Testis (tissue), 2 donors: ENCODE data around the gene BBS1.
A peak's percentile ranks its signal among the peaks of the same experiment; 100 is the strongest.

Experiments used
- POLR2A ChIP-seq: fragments of 450-650 bp; IDR thresholded peaks from one replicate; pipeline ENCODE4 v1.6.1; 2017; ENCODE audit warnings: antibody characterized with exemption, mild to moderate bottlenecking, moderate library complexity
- TF ChIP-seq, protein P1 (sequence below), 3 experiments: fragments of 450-650 bp in 2 of 3; fragments of 200-600 bp in 1 of 3; sonication (generic) in 1 of 3; IDR thresholded peaks; one replicate each; pipeline ENCODE4 v1.5.1; 2016 to 2019; ENCODE audit warnings: antibody characterized with exemption in 3 of 3, mild to moderate bottlenecking in 2 of 3, moderate library complexity in 1 of 3

DNA sequence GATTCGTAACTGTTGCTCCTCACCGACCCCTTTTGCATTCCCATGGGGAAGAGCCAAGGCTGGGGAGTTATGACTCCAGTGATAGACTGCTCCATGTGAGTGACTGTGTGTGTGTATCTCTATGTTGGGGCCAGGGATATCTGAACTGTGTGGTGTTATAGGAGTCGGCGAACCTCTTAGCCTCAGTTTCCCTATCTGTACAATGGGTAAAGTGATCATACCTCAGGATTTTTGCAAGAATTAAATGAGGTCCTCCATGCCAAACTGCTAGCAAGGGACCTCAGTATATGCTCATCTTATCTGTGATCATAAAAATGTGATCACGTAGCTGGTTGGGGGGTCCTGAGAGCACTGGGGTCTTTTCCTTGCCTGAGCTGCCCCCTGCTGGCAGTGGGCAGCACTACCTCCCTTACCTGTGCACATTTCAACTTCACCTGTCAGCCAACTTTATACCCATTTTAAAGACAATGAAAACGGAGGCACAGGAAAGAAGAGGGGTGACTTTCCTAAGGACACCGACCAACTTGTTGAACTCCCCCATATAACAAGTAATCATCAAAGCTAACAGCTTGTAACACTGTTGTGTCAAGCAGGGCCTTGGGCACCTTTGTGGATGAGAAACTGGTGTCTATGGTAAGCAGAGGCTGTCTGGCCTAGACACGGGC, 31.6 kb upstream of the BBS1 start:
- TF ChIP-seq POLR2A: no peak
- TF ChIP-seq, protein P1, sequence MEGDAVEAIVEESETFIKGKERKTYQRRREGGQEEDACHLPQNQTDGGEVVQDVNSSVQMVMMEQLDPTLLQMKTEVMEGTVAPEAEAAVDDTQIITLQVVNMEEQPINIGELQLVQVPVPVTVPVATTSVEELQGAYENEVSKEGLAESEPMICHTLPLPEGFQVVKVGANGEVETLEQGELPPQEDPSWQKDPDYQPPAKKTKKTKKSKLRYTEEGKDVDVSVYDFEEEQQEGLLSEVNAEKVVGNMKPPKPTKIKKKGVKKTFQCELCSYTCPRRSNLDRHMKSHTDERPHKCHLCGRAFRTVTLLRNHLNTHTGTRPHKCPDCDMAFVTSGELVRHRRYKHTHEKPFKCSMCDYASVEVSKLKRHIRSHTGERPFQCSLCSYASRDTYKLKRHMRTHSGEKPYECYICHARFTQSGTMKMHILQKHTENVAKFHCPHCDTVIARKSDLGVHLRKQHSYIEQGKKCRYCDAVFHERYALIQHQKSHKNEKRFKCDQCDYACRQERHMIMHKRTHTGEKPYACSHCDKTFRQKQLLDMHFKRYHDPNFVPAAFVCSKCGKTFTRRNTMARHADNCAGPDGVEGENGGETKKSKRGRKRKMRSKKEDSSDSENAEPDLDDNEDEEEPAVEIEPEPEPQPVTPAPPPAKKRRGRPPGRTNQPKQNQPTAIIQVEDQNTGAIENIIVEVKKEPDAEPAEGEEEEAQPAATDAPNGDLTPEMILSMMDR (IDR thresholded peaks at IDR 0.05): peak; percentile 48 to 78 (median 58)
